ENCODE results near the gene PLXNB1.

The PLXNB1 gene

GRCh38 chr3:48417529-48418108 is 12.3 kb downstream of the PLXNB1 start:
- DNase-seq (ENCODE audit: low spot score), result no peak

DNA sequence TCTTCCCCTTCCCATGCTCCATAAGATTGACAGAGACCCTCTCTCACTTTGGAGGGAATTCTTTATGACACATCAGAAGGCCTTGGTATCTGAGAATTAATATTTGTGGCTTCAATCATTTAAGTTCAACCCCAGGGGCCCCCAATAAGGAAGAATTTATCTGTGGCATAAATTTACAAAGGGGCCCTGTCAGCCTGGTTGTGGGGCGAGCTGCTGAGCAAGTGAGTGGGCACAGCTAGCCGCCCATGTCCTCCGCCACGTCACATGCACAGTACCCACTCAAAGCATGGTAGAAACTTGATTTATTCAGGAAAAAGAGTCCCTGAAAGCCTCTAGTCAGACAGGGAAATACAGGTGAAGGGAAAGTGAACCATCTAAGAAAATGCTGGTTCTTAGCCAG is 13.3 kb downstream of the PLXNB1 start:
- no peak for DNase-seq (ENCODE audit: low spot score)

DNA sequence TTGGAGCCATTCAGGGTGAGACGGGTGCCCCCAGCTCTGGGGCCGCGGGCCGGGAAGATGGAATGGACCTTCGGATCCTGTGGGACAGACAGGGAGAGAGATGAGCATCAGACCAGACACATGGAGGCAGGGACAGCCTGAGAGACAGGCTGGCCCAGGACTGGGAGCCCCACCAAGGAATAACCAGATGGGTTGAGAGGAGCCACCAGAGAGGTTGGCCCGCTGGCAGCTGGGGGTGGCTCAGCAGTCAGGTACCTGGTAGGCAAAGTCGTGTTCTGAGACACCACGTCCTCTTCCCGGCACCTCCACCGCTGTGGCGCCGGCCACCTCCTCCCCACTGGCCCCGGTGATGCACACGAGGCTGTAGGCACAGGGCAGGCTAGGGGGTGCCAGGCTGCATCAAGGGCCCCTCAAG is 13.8 kb downstream of the PLXNB1 start:
- DNase-seq (ENCODE audit: low spot score), result no peak

- DNase-seq (ENCODE audit: low spot score), result no peak
Measured at GRCh38 chr3:48415251-48415953, 14.5 kb downstream of the PLXNB1 start.

- DNase-seq (ENCODE audit: low spot score), result no peak
Measured at GRCh38 chr3:48414376-48415250, 15.3 kb downstream of the PLXNB1 start.

DNA sequence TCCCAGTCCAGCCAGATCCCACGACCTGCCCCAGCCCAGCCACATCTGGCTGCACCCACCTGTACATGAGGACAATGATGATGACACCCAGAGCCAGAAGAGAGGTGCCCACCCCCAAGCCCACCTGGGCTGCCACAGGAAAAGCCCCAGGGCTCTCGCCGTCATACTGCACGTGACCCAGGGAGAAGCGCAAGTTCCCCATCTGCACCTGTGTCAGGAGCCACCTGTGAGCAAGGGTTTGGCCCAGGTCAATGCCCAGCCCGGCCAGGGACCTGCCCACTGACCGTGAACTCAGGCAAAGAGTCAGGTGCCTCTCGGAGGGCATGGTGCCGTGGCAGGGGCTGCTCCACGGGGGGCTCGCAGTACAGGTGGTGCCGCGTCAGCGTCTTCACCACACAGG is 16.3 kb downstream of the PLXNB1 start:
- DNase-seq (ENCODE audit: low spot score), result no peak

GRCh38 chr3:48413086-48413485 is 16.8 kb downstream of the PLXNB1 start:
- DNase-seq (ENCODE audit: low spot score), result no peak

GRCh38 chr3:48412375-48413001 is 17.4 kb downstream of the PLXNB1 start:
- DNase-seq (ENCODE audit: low spot score), result no peak

DNA sequence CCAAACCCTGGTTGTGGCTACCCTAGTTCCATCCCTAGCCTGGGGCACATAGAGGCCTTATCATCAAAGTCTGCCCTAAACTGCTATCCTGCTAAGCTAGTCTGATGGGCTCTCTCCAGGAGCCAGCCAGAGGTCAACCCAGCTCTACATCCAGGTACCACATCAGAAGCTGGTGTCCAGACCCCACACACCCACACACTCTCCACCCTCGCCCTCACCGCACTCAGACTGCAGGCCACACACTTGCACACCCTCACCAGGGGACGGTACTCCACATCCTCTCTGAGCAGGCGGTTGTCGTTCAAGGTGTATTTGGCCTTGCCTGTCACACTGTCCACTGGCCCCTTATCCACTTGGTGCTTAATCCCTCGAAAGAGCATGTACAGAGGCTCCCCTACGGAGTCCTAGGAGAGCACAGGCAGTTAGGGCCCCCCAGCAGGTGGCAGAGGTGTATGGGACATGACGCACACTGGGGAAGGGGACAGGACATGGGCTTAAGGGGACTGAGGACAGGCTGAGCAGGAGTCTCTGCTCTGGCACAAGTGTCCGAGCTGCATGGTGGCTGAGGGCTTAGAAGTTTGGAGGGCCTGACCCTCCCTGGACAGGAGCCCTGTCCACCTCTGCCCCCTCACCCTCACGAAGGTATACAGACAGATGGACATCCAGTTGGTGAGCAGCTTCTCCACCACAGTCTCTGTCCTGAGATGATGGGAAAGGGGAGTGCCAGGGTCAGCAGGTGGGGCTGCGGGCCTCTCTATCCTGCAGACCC is 18.1 kb downstream of the PLXNB1 start:
- DNase-seq (ENCODE audit: low spot score), result no peak

- DNase-seq (ENCODE audit: low spot score), result no peak
Measured at GRCh38 chr3:48411041-48411588, 18.8 kb downstream of the PLXNB1 start.

DNA sequence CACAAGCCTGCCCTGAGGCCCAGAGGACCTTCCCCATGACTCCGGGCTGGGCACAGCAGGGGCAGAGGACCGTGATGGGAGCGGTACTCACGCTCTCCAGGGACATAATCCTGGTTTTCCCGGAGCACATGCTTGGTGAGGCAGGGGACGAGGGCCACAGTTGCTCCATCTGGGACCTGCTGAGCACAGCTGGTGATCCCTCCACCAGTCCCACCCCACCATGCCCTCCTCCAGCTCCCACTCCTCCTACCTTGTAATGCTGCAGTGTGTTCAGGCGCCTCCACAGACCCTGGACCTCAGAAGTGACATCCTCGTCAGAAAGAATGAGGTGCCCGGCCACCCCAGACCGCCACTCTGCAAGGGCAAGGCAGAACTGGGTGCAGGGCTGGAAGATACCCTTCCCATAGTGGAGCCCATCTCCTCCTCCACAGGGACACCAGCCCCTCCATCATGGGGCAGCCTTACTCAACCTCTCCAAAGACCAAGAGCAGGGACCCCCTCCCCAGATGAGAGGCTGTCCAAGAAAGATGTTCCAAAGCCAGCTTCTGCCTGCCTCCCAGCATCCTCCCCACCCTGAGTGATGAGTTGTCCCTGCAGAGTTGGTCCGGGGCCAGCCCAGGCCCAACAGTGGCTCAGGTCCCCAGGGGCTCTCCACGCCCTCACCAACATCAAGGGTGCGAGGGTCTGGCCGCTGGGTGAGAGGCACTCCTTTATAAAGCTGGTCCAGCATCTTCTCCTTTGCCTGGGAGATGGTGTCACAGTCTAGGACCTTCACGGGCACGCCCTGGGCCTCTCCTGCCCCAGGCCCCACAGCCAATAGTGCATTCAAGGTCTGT is 19.5 kb downstream of the PLXNB1 start:
- no peak for DNase-seq (ENCODE audit: low spot score)

DNA sequence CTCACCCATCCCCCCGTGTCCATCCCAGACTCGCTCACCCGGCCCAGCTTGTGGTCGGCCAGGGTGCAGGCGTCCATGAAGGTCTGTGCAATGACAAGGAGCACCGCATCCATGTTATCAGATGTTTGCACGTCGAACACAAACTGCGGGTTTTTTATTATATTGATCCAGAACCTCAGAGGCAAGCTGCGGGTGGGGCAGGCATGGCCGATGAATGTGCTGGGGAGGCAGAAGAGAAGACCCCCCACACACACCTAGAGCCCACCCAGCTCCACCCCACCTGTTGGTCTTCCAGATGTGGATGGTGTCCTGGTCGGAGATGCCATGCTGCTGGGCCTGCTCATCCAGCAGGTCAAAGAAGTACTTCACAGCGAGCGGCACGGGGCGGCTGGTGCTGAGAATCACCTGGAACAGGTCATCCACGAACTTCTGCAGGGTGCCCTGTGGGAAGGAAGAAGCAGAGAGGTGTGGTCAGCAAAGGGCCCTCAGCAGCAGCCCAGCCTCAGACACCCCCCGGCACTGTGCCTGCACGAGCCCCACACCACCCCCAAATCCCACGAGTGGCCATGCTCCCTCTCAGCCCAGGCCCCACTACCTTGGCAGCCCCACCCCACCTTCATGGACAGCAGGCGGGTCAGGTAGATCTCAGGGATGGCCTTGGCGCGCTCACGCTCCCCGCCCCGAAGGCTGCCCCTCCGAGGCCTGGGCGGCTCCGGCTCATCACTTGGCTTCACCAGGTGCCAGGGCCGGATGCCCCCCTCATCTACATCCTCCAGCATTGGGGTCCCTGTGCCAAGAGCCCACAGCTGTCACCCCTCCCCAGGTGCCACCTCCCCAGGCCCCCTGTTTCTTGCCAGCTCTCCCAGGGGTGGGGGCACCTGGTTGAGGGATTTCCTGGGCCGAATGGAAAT is 20.3 kb downstream of the PLXNB1 start:
- DNase-seq (ENCODE audit: low spot score), result no peak

DNA sequence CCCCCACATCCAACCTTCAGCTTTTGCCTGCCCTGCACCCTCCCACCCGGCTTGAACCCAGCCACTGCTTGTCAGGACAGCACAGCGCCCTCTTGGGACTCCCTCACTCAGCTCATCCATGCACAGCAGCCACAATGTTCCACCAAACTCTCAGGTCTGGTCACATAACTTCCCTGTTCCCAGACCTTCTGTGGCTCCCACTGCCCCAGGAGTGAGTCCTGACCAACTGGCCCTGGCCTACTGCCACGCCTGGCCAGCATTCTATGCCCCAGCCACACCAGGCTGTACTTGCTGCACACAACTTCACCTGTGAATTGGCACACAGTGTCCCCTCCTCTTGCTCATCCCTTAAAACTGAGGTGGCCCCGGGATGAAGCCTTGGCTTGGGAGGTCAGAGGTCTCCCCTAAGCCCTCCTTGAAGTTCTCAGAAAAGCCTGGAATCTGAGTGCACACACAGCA is 21.0 kb downstream of the PLXNB1 start:
- DNase-seq (ENCODE audit: low spot score), result no peak

DNA sequence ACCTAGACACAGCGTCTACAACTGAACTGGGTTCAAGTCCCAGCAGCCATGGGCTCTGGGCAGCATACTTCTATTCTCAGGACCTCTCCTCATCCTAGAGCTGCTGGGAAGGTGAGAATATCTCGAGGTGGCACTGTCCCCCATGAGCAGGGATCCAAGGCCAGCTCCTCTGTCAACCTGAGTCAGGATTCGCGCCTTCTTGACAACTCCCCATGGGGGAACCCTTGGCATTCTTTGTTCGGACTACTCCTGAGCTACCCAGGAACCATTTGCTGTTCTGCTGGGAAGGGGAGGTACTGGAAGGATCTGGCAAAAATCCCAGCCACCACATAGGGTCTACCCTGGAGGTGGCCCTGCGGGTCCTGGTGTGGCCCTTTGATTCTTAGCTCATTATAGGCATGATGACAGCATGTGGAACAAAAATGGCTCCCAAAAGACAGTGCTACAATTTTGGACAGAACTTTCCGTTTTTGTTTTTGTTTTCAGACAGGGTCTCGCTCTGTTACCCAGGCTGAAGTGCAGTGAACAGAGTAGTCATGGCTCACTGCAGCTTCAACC is 22.3 kb downstream of the PLXNB1 start:
- DNase-seq (ENCODE audit: low spot score), result no peak

DNA sequence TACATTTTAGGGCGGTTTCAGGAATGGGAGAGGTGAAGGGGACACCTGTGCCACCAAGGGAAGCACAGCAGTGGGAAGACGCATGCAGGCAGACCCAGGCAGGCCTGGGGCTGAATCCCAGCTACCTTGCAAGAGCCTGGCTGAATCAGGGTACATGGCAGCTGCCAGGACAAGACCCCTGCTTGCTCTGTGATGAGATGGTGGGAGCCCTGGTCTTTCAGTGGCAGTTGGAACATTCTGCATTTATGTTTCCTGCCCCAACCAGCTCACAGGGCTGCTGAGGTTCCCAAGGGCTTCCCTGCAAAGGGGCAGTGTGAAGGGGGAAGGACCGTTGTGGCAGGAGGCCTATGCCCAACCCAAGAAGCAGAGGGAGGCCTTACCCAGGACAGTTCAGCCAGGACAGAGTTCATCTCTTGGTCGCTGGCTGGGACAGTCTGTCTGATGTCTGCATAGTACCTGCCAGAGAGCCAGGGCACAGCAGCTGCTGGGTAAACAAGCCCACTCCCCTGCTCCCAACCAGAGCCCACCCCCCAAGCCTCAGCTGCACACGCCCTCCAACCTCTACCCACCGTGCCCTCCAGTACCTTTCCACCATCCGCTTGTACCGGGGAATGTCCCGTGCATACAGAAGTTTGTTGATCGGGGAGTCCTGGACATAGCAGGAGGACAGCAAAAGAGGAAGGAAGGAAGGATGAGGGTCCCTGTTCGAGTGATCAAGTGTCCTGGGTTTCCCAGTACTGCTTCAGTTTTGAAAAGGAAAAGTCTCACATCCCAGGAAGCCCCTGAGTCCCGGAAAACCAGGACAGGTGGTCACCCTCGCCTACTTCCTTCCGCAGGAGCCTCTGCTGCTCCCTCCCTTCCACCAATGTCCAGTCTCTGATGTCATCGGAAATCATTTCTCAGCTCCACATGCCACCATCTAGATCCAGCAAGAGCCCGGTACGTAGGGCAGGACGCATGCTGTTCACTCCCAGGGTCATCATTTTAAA is 23.1 kb downstream of the PLXNB1 start:
- no peak for DNase-seq (ENCODE audit: low spot score)

- DNase-seq (ENCODE audit: low spot score), result no peak
Measured at GRCh38 chr3:48405971-48406370, 23.9 kb downstream of the PLXNB1 start.

DNA sequence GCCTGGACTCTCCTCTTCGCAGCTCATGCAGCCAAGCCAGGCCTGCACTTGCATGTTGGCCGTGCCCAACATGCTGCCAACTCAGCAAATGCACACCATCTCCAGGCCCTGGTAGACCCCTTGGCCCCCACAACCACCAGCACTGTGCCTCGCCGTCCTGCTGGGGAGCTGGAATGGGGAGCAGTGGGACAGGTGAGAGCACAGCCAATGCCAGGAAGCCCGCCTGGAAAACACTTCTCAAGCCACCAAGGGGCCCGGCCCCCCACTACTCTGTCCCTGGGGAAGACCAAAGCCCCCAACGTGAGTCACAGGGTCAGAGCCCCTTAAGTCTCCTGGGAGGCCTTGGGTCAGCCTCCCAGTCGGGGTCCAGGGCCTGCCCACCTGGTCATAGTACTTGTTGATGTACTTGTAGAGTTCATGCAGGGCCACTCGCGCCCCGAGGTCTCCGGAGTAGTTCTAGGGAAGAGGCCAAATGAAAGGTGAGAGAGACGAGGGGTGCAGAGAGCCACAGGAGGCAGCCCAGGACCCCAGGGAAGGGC is 24.5 kb downstream of the PLXNB1 start:
- no peak for DNase-seq (ENCODE audit: low spot score)

Data from germinal center (tissue), 1 donor.